Measurements from ENCODE around the gene CCDC185.

DNA sequence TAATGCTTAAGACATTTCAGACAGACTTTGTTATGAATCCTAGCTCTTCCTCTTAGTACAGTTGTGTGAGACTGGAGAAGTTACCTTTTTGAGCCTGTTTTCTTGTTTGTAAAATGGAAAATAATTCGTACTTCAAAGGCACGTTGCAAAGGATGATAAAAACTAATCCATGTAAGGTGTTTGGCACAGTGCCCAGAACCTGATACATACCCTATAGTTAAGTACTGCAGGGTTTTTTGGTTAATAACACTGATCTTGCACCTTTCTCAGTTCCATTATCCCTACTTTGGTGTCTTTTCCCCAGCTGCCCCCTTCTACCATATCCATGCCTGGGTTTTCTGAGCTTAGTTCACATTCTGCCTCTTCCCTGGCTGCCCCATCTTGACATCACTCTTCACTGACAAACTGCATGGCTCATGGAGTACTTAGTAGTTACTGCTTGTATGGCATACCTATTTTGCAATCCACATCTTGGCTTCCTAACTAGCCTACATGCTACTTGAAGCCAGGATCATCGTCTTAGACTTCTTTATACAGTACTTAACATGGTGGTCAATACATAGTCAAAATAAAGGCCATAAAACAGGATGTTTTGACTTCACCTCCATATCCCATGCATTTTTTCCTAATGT, 10.1 kb downstream of the CCDC185 start:
- TF ChIP-seq SIX5 (IDR thresholded peaks at IDR 0.05; ENCODE audit: low read depth, low read length, severe bottlenecking): no peak
- no peak for TF ChIP-seq JUND (IDR thresholded peaks at IDR 0.05; ENCODE audit: low read depth, low read length)
- no peak for TF ChIP-seq DPF2 (IDR thresholded peaks at IDR 0.05)
- TF ChIP-seq MEF2B (IDR thresholded peaks at IDR 0.05; ENCODE audit: partially characterized antibody, poor library complexity, severe bottlenecking): no peak
- no peak for TF ChIP-seq TCF12 (IDR thresholded peaks at IDR 0.05; ENCODE audit: low read depth, low read length)
- TF ChIP-seq, protein P1, sequence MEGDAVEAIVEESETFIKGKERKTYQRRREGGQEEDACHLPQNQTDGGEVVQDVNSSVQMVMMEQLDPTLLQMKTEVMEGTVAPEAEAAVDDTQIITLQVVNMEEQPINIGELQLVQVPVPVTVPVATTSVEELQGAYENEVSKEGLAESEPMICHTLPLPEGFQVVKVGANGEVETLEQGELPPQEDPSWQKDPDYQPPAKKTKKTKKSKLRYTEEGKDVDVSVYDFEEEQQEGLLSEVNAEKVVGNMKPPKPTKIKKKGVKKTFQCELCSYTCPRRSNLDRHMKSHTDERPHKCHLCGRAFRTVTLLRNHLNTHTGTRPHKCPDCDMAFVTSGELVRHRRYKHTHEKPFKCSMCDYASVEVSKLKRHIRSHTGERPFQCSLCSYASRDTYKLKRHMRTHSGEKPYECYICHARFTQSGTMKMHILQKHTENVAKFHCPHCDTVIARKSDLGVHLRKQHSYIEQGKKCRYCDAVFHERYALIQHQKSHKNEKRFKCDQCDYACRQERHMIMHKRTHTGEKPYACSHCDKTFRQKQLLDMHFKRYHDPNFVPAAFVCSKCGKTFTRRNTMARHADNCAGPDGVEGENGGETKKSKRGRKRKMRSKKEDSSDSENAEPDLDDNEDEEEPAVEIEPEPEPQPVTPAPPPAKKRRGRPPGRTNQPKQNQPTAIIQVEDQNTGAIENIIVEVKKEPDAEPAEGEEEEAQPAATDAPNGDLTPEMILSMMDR (IDR thresholded peaks at IDR 0.05 in 2 of 3, conservative IDR thresholded peaks at IDR 0.05 in 1 of 3; ENCODE audit: control insufficient read depth in 2 of 3, extremely low read depth in 1 of 3, insufficient read depth in 1 of 3, low read depth in 3 of 3, low read length in 3 of 3): no peak
- TF ChIP-seq MEF2A (IDR thresholded peaks at IDR 0.05; ENCODE audit: insufficient read depth, low read depth, low read length): no peak
- no peak for TF ChIP-seq POLR2A (IDR thresholded peaks at IDR 0.05; ENCODE audit: low read depth, low read length)
- no peak for TF ChIP-seq ETV6 (conservative IDR thresholded peaks at IDR 0.05 in 1 of 2, IDR thresholded peaks at IDR 0.05 in 1 of 2; ENCODE audit: borderline replicate concordance in 1 of 2, low read depth in 1 of 2)
- no peak for TF ChIP-seq FOS (IDR thresholded peaks at IDR 0.05; ENCODE audit: borderline replicate concordance, extremely low read depth, insufficient read length)
- TF ChIP-seq JUNB (IDR thresholded peaks at IDR 0.05): no peak
